ENCODE measurements around the gene CXorf66.
A peak's percentile ranks its signal among the peaks of the same experiment; 100 is the strongest.
"Not testable (repeated sequence)": the region's sequence is repeated elsewhere in the genome, so short reads cannot be mapped to it uniquely, and the experiment has no call there.

The CXorf66 gene, protein sequence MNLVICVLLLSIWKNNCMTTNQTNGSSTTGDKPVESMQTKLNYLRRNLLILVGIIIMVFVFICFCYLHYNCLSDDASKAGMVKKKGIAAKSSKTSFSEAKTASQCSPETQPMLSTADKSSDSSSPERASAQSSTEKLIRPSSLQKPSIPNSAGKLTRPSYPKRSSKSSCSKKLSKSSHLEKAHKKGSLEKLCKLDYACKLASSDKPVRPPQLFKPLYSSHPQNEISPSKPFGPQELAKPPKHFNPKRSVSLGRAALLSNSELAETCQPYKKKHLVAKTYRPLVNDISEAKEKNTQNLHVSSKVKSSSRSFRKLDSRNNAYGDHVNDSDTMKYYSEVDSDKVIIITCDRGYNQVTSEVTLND

DNA sequence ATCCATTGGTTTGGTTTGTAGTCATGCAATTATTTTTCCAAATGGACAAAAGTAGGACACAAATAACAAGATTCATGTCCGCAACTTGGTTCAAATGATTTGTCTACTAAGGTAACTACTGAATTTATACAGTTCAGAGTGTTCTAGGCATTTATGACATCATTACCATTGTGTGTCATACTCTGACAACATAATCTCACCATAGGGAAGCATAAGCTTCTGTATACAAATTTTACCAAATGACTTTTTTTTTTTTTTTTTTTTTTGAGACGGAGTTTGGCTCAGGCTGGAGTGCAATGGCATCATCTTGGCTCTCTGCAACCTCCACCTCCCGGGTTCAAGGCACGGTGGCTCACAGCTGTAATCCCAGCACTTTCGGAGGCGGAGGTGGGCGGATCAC is at the start of gene CXorf66:
Gene CXorf66 (minus strand): TSS at position 101 of the 400 bp plus-strand sequence. CDS start 25 bp downstream, at position 76.
- no peak for DNase-seq (ENCODE audit: low read depth, low spot score)

DNA sequence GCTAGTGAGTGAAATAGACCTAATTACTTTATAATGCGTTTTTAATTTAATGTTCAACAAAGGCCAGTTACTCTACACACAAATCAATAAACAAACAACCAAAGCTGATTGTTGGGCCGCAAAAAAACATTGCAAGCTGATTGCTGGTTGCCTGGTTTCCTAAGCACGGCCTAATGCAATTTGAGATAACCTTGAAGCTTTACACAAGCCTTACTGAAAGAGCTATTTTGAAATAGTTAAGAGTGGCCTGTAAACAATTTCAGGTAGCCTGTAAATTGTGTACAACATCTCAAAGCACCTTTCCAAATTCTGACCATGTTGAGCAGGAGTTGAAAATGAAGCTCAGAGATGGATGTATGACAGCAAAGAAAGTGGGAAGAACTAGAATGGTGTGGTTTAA is 17.5 kb upstream of the CXorf66 start:
- DNase-seq (ENCODE audit: low read depth, low spot score): no peak

DNA sequence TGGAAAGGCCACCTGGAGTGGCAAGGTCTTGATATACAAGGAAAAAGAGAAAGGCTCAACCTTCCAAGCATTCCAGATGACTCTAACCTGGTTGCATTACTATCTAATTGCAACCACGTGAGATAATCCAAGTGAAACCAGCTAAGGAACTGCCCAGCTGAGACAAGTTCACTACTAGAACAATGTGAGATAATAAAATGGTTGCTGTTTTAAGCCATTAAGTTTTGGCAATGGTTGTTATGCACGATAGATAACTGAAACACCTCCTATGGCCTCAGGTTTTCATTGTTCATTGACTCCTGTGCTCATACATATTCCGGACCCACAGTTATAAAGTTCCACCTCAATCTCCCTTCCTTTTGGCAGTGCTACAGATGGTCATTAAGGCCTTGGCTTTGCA is 9.2 kb upstream of the CXorf66 start:
- DNase-seq (ENCODE audit: low read depth, low spot score): no peak

DNA sequence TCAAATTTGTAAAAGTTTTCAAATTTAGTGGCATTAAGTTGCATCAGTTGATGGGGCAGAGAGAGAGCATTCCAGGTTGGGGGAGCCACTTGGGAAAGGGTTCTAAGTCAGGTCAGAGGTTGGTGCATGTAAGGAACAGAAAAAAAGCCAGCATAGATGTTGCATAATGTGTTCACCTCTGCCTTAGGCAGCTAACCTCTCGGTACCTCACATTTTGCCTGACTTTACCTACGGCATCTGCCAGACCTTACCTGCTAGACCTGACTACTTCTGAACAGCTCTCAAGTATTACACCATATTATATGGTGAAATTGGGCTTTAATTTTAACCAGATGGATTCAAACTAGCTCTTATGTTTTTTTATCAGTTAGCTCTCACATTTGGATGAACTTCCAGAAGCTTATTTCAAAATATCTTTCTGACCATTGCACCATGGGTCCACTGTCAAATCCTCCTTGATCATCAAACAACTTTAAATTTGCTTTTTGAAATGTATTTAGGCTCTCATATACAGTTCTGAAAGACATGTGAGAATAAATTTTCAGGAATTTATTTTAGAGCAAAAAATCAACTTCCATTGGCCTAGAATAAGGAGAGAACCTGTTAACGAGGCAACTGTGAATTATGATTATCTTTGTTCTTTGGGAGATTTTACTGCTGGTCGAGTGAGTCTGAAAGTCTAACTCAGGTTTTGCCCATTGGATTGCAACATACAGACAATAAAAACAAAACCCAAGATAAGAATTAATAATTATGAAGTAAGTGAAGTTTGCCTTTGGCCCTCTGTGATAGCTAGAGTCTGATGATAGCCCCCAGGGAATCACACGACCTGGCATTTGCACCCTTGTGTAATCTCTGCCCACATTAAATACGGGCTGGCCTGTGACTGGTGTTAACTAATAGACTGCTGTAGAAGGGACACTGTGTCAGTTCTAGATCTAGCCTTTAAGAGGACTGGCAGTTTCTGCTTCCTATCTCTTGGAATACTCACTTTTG is 7.6 kb upstream of the CXorf66 start:
- no peak for DNase-seq (ENCODE audit: low read depth, low spot score)

DNA sequence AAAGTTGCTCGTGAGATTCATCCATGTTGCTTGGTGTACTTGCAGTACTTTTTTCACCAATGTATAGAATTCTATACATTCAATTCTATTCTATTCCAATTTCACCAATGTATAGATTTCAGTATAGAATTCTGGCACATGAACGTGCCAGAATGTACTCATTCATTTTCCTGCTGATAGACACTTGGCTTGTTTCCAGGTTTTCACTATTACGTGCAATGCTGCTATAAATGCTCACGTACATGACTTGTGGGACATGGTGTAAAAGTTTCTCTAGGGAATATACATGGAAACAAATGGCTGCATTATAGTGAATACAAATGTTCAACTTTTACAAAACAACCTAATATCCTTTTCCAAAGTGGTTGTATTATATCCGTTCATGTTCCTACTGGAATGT is 6.8 kb upstream of the CXorf66 start:
- no peak for DNase-seq (ENCODE audit: low read depth, low spot score)

DNA sequence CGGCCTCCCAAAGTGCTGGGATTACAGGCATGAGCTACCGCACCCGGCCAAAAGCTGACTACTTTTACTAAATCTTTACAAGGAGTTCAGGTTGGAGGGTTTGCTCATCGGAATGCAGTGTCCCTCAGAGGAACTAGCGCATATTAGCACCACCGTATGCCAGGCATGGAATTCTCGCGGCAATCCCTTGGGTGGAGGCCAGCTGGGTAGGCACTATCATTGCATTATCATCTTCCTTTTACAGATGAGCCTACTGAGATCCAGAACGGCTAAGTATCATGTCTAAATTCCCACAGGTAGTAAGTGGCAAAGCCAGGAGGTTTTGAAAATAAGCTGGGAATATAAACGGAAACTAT is 6.1 kb upstream of the CXorf66 start:
- no peak for DNase-seq (ENCODE audit: low read depth, low spot score)

DNA sequence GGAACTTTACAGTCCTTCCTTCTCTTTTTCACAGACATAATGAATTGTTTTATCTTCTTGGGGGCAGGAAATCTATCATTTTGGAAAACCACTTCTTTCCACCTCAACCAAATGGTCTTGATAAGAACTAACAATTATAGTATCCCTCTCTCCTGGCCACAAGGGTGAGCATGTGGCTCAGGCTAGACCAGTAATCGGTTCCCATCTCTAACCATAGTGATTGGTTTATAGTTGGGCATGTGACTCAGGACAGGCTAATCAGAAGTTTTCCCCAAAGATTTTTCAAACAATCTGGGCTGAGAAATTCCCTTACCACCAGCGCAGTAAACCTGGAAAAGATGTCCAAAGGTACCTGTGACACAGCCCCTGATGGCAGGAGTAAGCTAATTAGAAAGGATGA is 4.0 kb upstream of the CXorf66 start:
- no peak for DNase-seq (ENCODE audit: low read depth, low spot score)

DNA sequence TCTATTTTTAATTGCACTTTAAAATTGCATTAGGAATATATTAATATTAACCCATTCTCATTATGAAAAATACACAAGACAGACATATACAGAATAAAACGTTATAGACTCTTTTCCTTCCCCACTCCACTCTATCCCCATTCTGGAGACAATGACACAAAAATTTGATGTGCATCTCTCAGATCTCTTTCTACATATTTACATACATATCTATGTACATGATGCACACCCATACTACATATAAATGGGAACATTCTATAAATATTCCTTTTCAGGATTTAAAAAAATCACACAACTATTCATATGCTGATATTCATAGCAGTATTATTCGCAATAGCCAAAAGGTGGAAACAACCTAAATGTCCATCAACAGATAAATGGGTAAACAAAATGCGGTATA is 2.4 kb upstream of the CXorf66 start:
- no peak for DNase-seq (ENCODE audit: low read depth, low spot score)

DNA sequence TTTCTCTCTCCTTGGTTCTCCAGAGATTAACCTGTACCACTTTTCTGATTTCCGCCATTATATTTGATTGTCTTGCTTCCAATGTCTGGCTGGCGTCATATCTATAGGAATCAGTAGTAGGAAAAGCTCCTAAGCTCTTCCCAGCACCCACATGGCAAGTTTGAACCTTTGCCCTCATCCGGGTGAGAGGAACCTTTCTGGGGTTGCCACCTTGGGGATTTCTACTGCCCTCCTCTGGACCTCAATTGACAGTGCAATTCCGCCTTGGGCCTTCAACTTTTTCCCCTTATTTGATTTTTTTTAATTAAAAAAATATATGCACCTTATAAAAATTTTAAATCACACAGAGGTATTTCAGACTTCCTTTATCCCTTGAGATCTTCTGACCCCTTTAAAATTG is 2.0 kb upstream of the CXorf66 start:
- no peak for DNase-seq (ENCODE audit: low read depth, low spot score)

DNA sequence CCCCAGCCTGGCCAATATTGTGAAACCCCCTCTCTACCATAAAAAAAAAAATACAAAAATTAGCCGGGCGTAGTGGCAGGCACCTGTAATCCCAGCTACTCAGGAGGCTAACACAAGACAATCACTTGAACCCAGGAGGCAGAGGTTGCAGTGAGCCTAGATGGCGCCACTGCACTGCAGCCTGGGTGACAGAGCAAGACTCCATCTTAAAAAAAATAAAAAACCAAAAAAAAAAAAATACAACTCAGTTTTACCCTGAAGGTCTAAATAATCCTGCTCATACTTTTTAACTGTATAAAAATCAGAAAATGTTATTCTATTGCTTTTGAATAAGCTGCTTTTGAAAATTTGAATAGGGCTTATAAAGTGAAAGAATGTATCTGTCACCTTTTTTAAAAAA is 838 bp upstream of the CXorf66 start:
- not testable (repeated sequence) for DNase-seq (ENCODE audit: low read depth, low spot score)

DNA sequence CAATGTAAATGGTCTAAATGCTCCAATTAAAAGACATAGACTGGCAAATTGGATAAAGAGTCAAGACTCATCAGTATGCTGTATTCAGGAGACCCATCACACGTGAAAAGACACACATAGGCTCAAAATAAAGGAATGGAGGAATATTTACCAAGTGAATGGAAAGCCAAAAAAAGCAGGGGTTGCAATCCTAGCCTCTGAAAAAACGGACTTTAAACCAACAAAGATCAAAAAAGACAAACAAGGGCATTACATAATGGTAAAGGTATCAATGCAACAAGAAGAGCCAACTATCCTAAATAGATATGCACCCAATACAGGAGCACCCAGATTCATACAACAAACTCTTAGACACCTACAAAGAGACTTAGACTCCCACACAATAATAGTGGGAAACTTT is 4.2 kb downstream of the CXorf66 start:
- DNase-seq (ENCODE audit: low read depth, low spot score): not testable (repeated sequence)

DNA sequence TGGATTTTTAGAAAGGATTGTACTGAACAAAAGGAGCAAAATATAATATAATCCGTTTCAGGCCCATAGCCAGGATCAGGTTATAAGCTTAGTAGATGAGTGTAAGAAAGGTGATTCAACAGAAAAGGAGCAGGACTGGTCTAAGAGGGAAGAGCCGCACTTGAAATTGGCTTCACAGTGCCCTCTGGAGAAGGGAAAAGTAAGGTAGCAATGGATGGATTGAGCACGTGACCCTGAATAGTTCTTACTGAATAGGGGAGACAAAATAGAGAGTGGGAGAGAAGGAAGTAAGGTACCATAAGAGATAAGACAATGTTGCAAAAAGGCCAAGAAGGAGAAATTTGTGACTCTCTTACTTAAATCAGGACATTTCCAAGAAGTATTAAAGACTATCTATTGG is 15.6 kb downstream of the CXorf66 start:
- DNase-seq (ENCODE audit: low read depth, low spot score): no peak

DNA sequence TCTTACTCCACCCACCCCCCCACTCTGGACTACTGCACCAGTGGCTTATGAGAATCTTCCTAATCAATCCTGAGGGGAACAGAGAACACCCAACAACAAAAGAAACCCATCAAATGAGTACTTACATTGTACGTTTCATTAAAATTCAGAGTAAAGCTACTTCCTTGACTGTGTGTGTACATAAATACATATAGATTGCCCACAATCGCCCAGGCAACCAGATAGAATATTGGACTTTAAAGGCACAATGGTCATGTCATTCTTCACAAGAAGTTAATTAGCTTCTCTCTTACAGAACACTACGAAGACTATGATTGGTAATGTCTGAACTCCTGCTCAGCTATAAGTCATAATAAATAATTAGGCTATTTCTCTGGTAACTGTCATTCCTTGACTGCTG is 20.2 kb downstream of the CXorf66 start:
- DNase-seq (ENCODE audit: low read depth, low spot score): no peak

DNA sequence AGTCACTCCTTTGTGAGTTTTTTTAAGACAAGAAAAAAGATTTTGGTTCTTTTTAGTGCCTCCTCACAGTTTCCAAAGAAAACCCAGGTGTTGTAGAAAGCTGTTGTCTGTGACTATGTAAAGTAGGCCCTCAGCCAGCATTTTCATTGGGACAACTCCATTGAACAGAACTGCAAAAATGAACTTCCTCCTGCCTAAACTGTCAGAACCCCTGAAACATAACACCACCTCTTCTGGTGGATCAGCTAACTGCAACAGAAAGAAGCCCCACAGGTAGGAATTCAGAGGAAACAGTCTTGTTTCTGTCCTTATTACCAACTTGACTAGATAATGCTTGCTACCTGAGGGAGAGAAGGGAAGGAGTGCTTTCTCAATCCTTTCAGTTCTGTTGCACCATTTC is 29.1 kb downstream of the CXorf66 start:
- DNase-seq (ENCODE audit: low read depth, low spot score): no peak

DNA sequence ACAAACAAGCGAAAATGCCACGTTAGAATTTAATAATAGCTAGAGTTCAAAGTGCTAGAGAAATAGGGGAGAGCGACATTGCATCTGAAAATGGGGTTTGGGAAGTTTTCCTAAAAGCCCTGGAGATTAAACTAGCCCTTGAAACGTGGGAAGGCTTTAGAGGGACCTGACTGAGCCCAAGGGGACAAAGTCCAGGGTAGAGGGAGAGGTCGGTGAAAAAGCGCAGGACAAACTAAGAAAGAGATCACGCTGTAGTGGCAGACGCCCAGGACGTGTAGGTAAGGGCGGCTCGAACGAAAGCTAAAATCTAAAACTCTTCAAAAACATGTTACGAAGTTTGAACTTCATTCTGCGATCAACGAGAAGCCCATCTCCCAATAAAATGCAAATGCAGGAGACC is 31.4 kb downstream of the CXorf66 start:
- DNase-seq (ENCODE audit: low read depth, low spot score): no peak

DNA sequence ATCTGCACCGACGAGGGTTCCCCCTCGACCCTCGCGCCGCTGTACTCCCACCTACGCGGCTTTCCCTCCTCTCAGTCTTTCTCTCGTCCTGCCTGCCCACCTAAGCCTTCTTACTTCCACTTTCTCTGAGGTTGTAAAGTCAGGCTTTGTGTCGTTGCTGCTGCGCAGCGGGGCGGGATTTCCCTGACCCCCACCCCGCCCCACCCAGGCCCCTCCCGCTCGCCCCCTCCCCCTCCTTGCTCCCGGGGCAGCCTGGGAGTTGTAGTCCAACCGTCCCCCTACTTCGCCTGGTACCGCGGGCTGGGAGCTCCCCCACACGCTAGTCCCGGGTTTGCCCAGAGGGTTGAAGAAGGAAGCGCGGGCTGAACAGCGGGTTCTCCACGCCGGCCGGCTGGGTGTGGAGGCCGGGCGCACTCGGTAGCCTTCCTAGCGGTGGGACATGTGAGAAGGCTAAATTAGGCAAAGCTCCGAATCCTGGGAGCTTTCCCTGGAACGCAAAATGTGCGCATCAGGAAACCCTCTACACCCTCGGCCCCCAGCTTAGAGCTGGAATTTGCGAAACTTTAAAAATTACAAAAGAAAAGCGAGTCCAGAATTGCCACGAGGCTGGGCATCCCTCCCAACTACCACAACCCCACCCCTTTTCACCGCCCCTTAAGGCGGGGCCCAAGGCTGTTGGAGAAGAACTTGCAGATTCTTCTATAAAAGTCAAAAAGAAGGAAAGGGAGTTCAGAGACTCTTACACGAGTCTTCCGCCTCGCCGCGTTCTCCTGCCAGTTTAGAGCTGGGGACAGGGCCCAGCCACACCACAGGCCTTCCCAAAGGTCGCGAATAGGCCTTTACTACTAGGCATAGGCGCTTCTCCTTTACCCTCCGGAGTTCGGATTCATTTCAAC is 32.2 kb downstream of the CXorf66 start, which contains the start of gene ATP11C:
Gene ATP11C (minus strand): TSS at position 153 of the 896 bp plus-strand sequence. CDS start 1,011 bp downstream, outside the sequence.
- peak; percentile 67 for DNase-seq (ENCODE audit: low read depth, low spot score)

DNA sequence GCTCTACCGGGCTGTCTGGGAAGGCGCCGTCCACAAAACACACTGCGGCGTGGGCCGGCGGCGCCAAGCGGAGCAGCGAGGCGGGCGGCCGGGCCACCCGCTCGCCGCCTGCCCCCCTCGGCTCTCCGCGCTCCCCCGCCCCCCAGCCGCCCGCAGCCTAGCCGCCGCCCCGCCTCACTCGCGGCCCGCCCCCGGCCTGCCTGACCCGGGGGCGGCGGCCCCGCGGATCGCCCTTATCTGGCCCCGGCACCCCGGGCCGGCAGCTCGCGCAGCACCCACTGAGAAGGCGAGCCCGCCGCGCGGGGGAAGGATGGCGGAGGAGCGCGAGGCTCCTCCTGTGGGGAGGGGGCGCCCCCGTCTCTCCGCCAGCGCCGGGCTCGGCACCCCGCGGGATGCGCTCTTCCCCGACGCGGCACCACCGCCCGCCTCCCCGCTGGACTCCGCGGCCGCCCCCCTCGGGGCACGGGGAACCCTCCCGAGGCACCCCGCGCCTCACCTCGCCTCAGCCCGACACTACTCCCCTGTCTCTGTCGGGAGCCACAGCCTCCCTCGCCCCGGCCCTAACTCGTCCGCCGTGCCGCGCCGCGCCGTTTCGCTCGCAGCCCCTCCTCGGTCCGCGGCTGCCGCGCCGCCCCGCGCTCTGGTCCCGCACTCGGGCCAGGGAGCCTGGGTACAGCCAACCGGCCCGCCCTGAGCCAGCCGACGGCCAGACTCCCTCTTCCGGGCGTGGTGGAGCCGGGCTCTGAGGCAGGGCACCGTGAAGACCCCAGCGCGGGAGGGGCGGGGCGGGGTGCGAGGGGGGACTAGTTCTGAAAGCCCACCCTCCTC is 33.0 kb downstream of the CXorf66 start:
- no peak for DNase-seq (ENCODE audit: low read depth, low spot score)

DNA sequence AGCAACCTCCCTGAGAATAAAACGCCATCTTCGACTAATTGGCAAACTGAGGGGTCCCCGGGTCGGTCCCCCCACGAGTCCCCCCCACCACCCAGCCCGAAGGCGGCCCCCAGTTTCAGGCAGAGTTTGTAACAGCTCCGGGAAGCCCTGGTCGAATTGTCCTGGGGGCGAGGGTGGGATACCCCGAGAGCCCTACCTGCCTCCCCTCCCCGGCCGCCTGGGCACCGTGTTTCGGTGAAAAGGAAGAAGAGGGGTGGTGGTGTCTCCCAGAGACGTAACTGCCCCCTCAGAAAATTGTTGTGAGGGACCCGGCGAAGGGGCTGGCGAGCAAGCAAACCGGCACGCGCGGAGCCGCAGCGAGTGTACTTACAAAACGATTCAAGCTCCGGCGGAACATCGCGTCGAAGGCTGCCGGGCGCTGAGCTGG is 33.7 kb downstream of the CXorf66 start:
- DNase-seq (ENCODE audit: low read depth, low spot score): no peak

DNA sequence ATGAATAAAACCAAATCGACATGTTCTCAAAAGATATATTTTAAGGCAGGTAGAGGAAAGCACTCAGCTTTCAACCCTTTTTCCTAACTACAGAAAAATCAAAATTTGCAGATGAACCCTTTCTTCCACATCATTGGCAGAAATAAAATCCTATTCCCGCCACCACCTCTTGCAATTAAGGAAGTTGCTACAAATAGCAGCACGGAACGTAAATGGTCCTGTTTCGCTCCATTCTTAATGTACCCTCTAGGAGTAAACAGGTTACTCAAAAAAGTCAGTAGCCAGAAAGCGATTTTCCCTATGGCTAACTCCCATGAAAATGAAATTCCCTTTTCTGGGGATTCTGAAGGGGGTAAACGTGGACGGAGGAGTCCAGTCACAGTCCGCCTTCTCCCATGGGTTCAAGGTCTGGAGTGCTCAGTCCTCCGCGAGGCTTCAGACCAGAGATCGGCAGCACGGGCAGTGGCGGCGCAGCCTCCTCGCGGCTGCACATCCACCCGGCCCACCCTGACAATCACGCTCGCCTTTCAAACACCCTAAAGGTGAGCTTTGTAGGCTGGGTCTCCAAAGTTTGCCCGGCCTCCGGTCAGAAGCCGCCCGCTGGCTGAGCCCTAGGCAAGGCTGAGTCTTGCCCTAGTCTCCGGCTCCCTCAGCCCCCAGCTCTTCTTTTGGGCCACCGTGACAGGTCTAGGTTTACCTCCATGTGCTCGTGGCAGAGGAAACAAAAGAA is 34.2 kb downstream of the CXorf66 start:
- DNase-seq (ENCODE audit: low read depth, low spot score): no peak

DNA sequence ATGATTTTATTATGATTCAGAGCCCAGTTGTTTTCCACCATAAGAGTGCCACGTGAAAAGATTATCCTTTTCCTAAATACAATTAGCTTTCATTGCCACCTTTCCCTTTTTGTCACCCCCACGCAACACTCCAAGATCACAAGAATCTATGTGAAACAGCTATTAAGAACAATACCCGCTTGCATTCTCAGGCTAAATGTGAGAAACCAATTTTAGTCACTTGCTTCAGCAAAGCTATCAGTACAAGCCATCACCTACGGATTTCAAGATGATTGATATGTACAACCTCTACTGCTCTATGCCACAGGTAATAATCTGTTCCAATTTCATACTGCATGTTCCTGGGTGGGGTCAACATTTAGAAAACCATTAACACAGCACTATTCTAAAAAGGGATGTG is 34.9 kb downstream of the CXorf66 start:
- no peak for DNase-seq (ENCODE audit: low read depth, low spot score)

Data from activated naive CD8-positive, alpha-beta T cell treated with anti-CD3 and anti-CD28 coated beads, Interleukin-2, amount 50 U/mL, for 16 hours (primary cell).